Thoracic aorta (tissue), 2 donors: Measurements from ENCODE around the gene DPEP2. TPM values are rescaled to one million over a fixed set of nuclear protein-coding genes. Genes with fewer than 3 reads are reported as not detected.
"Not testable (repeated sequence)": the region's sequence is repeated elsewhere in the genome, so short reads cannot be mapped to it uniquely, and the experiment has no call there.

Experiments
- ATAC-seq: fragments of 150-250 bp; one replicate; pipeline ENCODE4 v1.8.0; 2017; ENCODE audit warnings: low read depth; ENCODE audit not compliant: insufficient number of reproducible peaks, low FRiP score
- DNase-seq: peaks from one replicate; pipeline ENCODE4 v3.0.0-alpha.2; 2020; ENCODE audit warnings: low spot score
- H3K27ac ChIP-seq, 2 donors: fragments of 200-600 bp; sonication (generic); 1 replicate in 1 of 2; 2 replicates in 1 of 2; pipeline ENCODE4 v1.5.1; 2016; ENCODE audit warnings: mild to moderate bottlenecking in 2 of 2, moderate library complexity in 2 of 2
- H3K27me3 ChIP-seq: fragments of 200-600 bp; sonication (generic); replicated peaks from 2 replicates; pipeline ENCODE4 v1.6.0; 2016; ENCODE audit warnings: mild to moderate bottlenecking; ENCODE audit not compliant: insufficient read depth
- H3K36me3 ChIP-seq: fragments of 200-600 bp; sonication (generic); one replicate; pipeline ENCODE4 v1.5.1; 2016
- H3K4me1 ChIP-seq, 2 donors: fragments of 200-600 bp; sonication (generic); 1 replicate in 1 of 2; 2 replicates in 1 of 2; pipeline versions ENCODE4 v1.5.1 to v1.6.0; 2016; ENCODE audit warnings: low read depth in 2 of 2, mild to moderate bottlenecking in 1 of 2; ENCODE audit not compliant: control insufficient read depth in 1 of 2
- H3K4me3 ChIP-seq: fragments of 200-600 bp; sonication (generic); 2 replicates; pipeline ENCODE4 v1.5.1; 2016; ENCODE audit warnings: mild to moderate bottlenecking
- H3K9me3 ChIP-seq: fragments of 200-600 bp; sonication (generic); 2 replicates; pipeline ENCODE4 v1.5.1; 2016
- total RNA-seq, 2 donors: library from RNA; depleted of rRNA; stranded (reverse); fragments of >200 nt; gene quantifications; one replicate each; pipeline versions ENCODE4 v1.1.0 to v1.2.3, GENCODE V29; 2016
- TF ChIP-seq, protein P1 (sequence below): fragments of 200-600 bp; sonication (generic); IDR thresholded peaks from one replicate; pipeline ENCODE4 v1.5.1; 2019; ENCODE audit warnings: antibody characterized with exemption

Gene DPEP2
- total RNA-seq, 2 donors from 2014 or later: 0.81 to 6.1 TPM

- Histone ChIP-seq H3K27me3 (no peaks in the 10 kb centered on the region), H3K27ac (no peak overlapping the region), H3K36me3 (no peaks in the 10 kb centered on the region), H3K9me3 (no peaks in the 10 kb centered on the region), H3K4me1 (no peaks in the 10 kb centered on the region), H3K4me3 (no peak overlapping the region)
- TF ChIP-seq, protein P1, sequence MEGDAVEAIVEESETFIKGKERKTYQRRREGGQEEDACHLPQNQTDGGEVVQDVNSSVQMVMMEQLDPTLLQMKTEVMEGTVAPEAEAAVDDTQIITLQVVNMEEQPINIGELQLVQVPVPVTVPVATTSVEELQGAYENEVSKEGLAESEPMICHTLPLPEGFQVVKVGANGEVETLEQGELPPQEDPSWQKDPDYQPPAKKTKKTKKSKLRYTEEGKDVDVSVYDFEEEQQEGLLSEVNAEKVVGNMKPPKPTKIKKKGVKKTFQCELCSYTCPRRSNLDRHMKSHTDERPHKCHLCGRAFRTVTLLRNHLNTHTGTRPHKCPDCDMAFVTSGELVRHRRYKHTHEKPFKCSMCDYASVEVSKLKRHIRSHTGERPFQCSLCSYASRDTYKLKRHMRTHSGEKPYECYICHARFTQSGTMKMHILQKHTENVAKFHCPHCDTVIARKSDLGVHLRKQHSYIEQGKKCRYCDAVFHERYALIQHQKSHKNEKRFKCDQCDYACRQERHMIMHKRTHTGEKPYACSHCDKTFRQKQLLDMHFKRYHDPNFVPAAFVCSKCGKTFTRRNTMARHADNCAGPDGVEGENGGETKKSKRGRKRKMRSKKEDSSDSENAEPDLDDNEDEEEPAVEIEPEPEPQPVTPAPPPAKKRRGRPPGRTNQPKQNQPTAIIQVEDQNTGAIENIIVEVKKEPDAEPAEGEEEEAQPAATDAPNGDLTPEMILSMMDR: no peak
- no peak for ATAC-seq
- no peak for DNase-seq
These were observed 21.6 kb downstream of the DPEP2 start for GRCh38 chr16:67977469-67978227.

DNA sequence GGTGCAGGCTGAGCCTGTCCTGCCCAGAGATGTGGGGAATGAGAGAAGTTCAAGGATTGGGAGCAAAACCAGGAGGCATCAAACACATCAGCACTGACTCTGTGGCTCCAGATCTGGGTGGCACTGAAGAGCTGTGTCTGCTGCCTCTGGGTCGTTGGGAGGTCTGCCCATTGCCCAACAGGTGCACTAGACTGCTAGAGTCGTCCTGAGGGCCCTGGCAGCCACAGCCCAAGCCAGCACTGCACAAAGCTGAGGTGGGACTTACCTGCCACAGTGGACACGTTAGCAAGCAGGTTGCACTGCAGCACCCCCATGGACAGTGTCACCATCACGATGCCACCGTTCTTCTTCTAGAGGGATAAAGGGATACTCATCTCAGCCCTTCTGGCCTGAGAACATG is 22.3 kb downstream of the DPEP2 start:
- no peaks in the 10 kb centered on the region for H3K27me3 ChIP-seq
- TF ChIP-seq, protein P1: no peak
- H3K4me3 ChIP-seq: no peak overlapping the region
- no peaks in the 10 kb centered on the region for H3K4me1 ChIP-seq
- no peaks in the 10 kb centered on the region for H3K36me3 ChIP-seq
- H3K9me3 ChIP-seq: no peaks in the 10 kb centered on the region
- DNase-seq: no peak
- ATAC-seq: no peak
- H3K27ac ChIP-seq: no peak overlapping the region

GRCh38 chr16:67976205-67976604 is 23.1 kb downstream of the DPEP2 start:
- H3K9me3 ChIP-seq: no peaks in the 10 kb centered on the region
- no peak for ATAC-seq

DNA sequence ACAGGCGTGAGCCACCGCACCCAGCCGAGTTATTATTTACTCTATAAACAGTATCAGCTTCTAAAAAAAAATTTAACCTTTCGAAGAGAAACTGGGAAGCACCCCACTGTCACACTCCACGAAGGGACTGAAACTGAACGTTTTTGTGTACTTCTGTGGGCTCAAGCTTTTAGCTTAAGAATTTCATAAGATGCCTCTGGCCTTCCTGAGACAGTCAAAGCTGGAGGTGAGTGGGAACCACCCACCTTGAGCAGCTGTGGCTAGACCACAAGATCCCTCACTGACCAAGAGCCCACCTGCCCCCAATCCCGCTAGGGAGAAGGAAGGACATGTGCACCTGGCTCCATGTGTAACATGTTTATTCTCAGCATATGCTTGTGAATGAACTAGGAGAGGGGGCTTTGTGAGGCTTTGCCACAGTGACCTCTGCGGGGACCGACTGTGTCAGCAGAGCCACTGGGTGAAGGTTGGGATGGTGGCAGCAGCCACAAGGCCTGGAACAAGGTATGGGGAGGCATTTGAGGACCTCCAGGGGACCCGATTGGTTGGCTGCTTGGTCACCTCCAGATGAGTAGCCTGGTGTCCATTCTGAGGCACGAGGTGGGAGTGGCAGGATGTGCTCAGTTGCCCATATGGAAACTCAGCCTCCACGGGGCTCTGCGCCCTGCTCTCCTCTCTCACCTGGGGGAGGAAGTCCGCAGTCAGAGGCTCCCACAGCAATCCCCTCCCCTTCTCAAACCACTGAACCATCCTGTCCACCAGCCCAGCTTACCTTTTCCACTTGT is 23.8 kb downstream of the DPEP2 start:
- no peaks in the 10 kb centered on the region for H3K4me1 ChIP-seq
- DNase-seq (no peak), ATAC-seq (no peak)
- TF ChIP-seq, protein P1: no peak
- H3K9me3 ChIP-seq: no peaks in the 10 kb centered on the region
- H3K36me3 ChIP-seq: no peaks in the 10 kb centered on the region
- H3K27ac ChIP-seq: no peak overlapping the region
- H3K4me3 ChIP-seq: no peak overlapping the region
- H3K27me3 ChIP-seq: no peaks in the 10 kb centered on the region

More at GRCh38 chr16:67976205-67976604, 23.1 kb downstream of the DPEP2 start:
- TF ChIP-seq, protein P1: no peak
- Histone ChIP-seq H3K27me3 (no peaks in the 10 kb centered on the region), H3K4me1 (no peaks in the 10 kb centered on the region), H3K4me3 (no peak overlapping the region), H3K36me3 (no peaks in the 10 kb centered on the region), H3K27ac (no peak overlapping the region)
- DNase-seq: no peak

DNA sequence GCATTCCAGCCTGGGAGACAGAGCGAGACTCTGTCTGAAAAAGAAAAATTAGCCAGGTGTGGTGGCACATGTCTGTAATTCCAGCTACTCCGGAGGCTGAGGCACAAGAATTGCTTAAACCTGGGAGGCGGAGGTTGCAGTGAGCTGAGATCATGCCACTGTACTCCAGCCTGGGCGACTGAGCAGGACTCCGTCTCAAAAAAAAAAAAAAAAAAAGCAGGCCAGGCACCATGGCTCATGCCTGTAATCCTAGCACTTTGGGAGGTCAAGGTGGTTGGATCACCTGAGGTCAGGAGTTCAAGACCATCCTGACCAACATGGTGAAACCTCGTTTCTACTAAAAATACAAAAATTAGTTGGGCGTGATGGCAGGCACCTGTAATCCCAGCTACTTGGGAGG is 27.0 kb downstream of the DPEP2 start:
- H3K9me3 ChIP-seq, H3K4me3 ChIP-seq: not testable (repeated sequence)

More for the DNA sequence above, 27.0 kb downstream of the DPEP2 start:
- ATAC-seq, H3K27ac ChIP-seq, H3K4me1 ChIP-seq, DNase-seq, H3K36me3 ChIP-seq, H3K27me3 ChIP-seq: not testable (repeated sequence)
